HEK293 (cell line): ENCODE data around the gene SZT2.

Experiments
- BCL11A ChIP-seq: fragments of 450-650 bp; formaldehyde crosslinking; IDR thresholded peaks from 2 replicates; pipeline ENCODE4 v1.5.1; 2016; ENCODE audit warnings: low read depth, missing biosample characterization, missing genetic modification characterization
- ZNF157 ChIP-seq: fragments of 450-650 bp; formaldehyde crosslinking; IDR thresholded peaks from 2 replicates; pipeline ENCODE4 v1.5.1; 2016; ENCODE audit warnings: missing biosample characterization, missing genetic modification characterization
- ZNF221 ChIP-seq: fragments of 450-650 bp; formaldehyde crosslinking; IDR thresholded peaks from 2 replicates; pipeline ENCODE4 v1.5.1; 2017; ENCODE audit warnings: missing biosample characterization, missing genetic modification characterization, borderline replicate concordance
- ZNF433 ChIP-seq: fragments of 450-650 bp; formaldehyde crosslinking; IDR thresholded peaks from 2 replicates; pipeline ENCODE4 v1.5.1; 2016; ENCODE audit warnings: missing biosample characterization, missing genetic modification characterization, low read depth
- ZNF660 ChIP-seq: fragments of 450-650 bp; IDR thresholded peaks from 2 replicates; pipeline ENCODE4 v1.5.1; 2018; ENCODE audit warnings: missing biosample characterization, mild to moderate bottlenecking, missing genetic modification characterization
- TF ChIP-seq, protein P1 (sequence below): fragments of 450-650 bp; formaldehyde crosslinking; IDR thresholded peaks from 2 replicates; pipeline ENCODE4 v1.5.1; 2016; ENCODE audit warnings: missing biosample characterization, missing genetic modification characterization

DNA sequence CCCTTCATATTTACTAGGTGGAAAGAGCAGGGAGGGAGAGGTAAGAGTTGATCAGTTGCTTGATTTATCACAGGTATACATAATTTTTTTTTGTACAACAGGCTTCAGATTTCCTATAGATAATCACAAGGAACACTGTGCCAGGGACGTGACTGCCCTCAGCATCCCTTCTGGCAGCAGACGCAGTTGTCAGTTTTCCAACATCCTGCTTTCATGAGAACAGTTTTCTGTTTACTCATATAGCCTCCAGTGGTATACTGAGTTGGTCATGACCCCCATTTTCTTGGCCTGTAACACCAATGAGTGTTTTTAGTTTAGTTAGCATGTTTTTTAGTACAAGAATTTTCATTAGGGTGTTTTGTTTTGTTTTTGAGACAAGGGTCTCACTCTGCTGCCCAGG lies 103.1 kb downstream of the SZT2 start:
- TF ChIP-seq ZNF221 (tag by site-specific recombination) (no peak), BCL11A (no peak), ZNF433 (tag by site-specific recombination) (no peak), ZNF660 (tag by site-specific recombination) (no peak), ZNF157 (no peak)
- TF ChIP-seq, protein P1, sequence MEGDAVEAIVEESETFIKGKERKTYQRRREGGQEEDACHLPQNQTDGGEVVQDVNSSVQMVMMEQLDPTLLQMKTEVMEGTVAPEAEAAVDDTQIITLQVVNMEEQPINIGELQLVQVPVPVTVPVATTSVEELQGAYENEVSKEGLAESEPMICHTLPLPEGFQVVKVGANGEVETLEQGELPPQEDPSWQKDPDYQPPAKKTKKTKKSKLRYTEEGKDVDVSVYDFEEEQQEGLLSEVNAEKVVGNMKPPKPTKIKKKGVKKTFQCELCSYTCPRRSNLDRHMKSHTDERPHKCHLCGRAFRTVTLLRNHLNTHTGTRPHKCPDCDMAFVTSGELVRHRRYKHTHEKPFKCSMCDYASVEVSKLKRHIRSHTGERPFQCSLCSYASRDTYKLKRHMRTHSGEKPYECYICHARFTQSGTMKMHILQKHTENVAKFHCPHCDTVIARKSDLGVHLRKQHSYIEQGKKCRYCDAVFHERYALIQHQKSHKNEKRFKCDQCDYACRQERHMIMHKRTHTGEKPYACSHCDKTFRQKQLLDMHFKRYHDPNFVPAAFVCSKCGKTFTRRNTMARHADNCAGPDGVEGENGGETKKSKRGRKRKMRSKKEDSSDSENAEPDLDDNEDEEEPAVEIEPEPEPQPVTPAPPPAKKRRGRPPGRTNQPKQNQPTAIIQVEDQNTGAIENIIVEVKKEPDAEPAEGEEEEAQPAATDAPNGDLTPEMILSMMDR (tag by site-specific recombination), result no peak
